HL-60 (cell line): ENCODE measurements around the gene AKT3.

Experiments used
- GABPA ChIP-seq: IDR thresholded peaks from 2 replicates; pipeline ENCODE4 v1.6.1; 2012; ENCODE audit warnings: low read depth
- POLR2AphosphoS5 ChIP-seq: IDR thresholded peaks from 2 replicates; pipeline ENCODE4 v1.6.1; 2012; ENCODE audit warnings: low read depth
- SPI1 ChIP-seq: IDR thresholded peaks from 2 replicates; pipeline ENCODE4 v1.6.1; 2012; ENCODE audit warnings: low read depth, mild to moderate bottlenecking, borderline replicate concordance
- TF ChIP-seq, protein P1 (sequence below): IDR thresholded peaks from one replicate; pipeline ENCODE4 v1.5.1; 2011; ENCODE audit warnings: low read length, control low read depth, inconsistent platforms; ENCODE audit not compliant: insufficient read depth
- TF ChIP-seq, protein P2 (sequence below): IDR thresholded peaks from 2 replicates; pipeline ENCODE4 v1.6.1; 2012; ENCODE audit warnings: low read depth; ENCODE audit not compliant: insufficient replicate concordance

- TF ChIP-seq POLR2AphosphoS5 (no peak), GABPA (no peak), SPI1 (no peak)
- TF ChIP-seq, protein P1, sequence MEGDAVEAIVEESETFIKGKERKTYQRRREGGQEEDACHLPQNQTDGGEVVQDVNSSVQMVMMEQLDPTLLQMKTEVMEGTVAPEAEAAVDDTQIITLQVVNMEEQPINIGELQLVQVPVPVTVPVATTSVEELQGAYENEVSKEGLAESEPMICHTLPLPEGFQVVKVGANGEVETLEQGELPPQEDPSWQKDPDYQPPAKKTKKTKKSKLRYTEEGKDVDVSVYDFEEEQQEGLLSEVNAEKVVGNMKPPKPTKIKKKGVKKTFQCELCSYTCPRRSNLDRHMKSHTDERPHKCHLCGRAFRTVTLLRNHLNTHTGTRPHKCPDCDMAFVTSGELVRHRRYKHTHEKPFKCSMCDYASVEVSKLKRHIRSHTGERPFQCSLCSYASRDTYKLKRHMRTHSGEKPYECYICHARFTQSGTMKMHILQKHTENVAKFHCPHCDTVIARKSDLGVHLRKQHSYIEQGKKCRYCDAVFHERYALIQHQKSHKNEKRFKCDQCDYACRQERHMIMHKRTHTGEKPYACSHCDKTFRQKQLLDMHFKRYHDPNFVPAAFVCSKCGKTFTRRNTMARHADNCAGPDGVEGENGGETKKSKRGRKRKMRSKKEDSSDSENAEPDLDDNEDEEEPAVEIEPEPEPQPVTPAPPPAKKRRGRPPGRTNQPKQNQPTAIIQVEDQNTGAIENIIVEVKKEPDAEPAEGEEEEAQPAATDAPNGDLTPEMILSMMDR: peak; percentile 29
- TF ChIP-seq, protein P2, sequence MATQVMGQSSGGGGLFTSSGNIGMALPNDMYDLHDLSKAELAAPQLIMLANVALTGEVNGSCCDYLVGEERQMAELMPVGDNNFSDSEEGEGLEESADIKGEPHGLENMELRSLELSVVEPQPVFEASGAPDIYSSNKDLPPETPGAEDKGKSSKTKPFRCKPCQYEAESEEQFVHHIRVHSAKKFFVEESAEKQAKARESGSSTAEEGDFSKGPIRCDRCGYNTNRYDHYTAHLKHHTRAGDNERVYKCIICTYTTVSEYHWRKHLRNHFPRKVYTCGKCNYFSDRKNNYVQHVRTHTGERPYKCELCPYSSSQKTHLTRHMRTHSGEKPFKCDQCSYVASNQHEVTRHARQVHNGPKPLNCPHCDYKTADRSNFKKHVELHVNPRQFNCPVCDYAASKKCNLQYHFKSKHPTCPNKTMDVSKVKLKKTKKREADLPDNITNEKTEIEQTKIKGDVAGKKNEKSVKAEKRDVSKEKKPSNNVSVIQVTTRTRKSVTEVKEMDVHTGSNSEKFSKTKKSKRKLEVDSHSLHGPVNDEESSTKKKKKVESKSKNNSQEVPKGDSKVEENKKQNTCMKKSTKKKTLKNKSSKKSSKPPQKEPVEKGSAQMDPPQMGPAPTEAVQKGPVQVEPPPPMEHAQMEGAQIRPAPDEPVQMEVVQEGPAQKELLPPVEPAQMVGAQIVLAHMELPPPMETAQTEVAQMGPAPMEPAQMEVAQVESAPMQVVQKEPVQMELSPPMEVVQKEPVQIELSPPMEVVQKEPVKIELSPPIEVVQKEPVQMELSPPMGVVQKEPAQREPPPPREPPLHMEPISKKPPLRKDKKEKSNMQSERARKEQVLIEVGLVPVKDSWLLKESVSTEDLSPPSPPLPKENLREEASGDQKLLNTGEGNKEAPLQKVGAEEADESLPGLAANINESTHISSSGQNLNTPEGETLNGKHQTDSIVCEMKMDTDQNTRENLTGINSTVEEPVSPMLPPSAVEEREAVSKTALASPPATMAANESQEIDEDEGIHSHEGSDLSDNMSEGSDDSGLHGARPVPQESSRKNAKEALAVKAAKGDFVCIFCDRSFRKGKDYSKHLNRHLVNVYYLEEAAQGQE: no peak
These were observed 101.2 kb downstream of the AKT3 start for GRCh38 chr1:243748706-243749283.
